NCI-H82 treated with DMSO at 0.1 percent for 48 hours (cell line): ENCODE measurements around the gene OSTM1.
"Not testable (repeated sequence)": the region's sequence is repeated elsewhere in the genome, so short reads cannot be mapped to it uniquely, and the experiment has no call there.

Source experiments
- DNase-seq: peaks from one replicate; lab custom pipeline; 2025; ENCODE audit not compliant: unreplicated experiment; lab: John Stamatoyannopoulos, UW

Gene OSTM1

DNA sequence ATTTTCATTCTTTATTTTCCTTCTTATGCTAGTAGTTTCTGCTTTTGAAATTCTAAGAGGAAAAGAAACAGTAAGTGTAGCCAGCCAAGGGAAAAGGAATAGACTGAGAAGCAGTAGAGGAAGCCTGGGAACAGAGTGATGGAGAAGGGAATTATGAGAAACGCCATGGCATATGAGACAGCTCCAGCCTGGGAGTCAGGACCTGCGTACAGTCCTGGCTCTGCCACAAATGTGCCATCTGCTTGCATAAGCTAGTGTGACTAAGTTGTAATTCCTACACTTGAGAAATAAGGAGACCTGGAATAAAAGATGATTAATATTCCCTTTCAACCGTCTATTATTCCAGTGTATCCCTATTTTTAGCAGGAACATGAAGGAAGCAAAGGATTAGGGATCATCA, 47.5 kb downstream of the OSTM1 start:
- DNase-seq: no peak

GRCh38 chr6:108024427-108025073, 50.0 kb downstream of the OSTM1 start:
- no peak for DNase-seq

DNA sequence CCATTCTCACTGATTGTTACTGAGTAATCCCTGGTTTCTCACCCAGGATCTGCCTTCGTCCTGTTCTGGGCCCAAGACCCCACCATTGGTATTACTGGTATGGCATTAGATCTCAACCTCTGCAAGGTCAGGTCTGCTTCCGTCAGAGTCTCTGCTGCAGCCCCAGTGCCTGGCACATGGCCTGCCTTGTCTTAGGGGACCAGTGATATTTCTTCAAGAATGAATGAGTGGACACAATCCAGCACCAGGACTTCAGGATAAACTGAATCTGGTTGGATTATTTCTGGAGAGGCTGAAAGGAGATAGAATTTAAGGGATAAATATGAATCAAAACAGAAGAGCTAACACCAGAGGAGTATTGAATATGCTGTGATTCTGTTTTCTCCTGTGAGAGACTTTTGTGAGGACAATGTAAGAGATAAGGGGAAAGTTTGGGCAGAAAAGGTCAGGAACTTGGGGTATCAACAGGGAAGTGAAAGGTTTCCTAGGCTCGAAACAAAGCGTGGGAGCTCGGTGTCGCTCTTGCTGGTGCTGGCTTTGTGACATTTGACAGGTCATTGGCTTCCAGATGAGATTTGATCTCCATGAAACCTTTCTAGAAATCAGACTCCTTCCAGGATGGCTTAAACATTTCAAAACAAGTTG, 53.9 kb downstream of the OSTM1 start:
- no peak for DNase-seq

DNA sequence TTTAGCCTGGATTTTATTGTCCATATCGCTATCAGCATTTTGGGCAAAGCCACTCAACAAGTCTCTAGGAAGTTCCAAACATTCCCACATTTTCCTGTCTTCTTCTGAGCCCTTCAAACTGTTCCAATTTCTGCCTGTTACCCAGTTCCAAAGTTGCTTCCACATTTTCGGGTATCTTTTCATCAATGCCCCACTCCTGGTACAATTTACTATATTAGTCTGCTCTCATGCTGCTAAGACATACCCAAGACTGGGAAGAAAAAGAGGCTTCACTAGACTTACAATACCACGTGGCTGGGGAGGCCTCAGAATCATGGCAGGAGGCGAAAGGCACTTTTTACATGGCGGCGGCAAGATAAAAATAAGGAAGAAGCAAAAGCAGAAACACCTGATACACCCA, 58.3 kb downstream of the OSTM1 start:
- not testable (repeated sequence) for DNase-seq

DNA sequence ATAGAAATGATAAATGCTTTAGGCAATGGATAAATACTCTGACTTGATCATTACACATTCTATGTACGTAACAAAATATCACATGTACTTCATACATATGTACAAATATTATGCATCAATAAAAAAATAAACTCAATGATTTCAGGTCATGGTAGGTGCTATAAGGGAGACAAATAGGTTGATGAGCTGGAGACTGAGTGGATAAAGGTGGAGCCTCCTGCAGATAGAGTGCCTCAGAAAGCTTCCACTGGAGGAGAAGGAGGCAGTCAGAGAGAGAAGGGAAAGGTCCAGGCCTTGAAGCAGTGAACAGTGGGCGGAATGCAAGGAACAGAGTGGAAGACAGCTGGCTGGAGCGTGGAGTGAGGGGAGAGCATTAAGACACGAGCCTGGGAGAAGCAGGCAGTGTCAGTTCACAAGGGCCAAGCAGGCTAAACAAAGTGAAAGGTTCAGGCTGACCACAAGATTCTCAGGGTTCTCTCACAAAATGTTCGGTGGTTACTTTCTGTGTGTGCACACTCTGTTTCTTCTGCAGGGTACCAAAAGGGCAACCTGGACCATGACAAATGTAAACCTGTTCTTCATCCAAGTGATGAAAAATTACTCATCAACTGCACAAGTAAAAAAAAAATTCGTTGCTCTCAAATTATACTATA, 60.6 kb downstream of the OSTM1 start:
- no peak for DNase-seq

DNA sequence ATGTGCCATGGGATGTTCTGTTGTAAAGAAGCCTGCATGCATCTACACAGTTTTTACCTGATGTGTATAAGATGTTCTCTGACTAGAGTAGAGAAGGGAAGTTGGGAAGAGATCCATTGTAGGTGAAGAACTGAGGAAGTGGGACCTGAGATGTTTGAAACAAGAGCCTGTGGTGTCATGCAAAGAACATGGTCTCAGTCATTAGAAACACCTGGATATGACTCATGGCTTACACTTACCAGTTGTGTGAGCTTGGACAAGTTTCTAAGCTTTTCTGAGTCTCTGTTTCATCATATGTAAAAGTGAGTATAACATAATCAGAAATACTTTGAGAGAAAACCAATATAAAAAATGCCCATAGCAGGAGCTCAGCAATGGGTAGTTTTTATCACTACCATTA, 64.6 kb downstream of the OSTM1 start:
- DNase-seq: no peak

DNA sequence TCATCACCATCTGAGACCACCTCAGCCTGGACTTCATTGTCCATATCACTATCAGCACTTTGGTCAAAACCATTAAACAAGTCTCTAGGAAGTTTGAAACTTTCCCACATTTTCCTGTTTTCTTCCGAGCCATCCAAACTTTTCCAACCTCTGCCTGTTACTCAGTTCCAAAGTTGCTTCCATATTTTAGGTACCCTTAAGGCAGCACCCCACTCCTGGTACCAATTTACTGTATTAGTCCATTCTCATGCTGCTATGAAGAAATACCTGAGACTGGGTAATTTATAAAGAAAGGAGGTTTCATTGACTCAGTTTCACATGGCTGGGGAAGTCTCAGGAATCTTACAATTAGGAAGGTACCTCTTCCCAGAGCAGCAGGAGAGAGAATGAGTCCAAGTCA, 65.3 kb downstream of the OSTM1 start:
- not testable (repeated sequence) for DNase-seq

DNA sequence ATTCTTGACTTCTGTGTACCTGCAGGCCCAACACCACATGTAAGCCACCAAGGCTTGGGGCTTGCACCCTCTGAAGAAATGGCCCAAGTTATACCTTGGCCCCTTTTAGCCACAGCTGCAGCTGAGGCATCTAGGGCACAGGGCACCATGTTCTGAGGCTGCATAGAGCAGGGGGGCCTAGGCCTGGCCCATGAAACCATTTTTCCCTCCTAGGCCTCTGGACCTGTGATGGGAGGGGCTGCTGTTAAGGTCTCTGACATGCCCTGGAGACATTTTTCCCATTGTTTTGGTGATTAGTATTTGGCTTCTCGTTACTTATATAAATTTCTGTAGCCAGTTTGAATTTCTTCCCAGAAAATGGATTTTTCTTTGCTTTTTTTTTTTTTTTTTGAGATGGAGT, 66.2 kb downstream of the OSTM1 start:
- DNase-seq: no peak

DNA sequence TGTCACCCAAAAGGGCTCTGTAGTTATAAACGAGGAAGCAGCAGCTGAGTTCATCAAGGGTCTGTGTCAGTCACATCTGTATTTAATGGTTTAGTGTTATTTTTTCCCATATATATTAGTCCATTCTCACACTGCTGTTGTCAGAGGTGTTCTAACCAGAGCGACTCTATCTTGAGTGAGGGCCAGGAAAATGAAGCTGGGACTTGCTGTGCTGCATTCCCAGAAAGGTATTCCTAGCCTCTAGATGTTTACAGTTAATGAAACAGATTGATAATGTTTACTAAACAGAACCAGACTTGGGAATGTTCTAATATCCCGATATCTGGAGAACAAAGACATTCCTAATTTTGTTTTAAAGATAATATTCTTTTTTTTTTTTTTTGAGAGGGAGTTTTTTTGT, 68.6 kb downstream of the OSTM1 start:
- no peak for DNase-seq

DNA sequence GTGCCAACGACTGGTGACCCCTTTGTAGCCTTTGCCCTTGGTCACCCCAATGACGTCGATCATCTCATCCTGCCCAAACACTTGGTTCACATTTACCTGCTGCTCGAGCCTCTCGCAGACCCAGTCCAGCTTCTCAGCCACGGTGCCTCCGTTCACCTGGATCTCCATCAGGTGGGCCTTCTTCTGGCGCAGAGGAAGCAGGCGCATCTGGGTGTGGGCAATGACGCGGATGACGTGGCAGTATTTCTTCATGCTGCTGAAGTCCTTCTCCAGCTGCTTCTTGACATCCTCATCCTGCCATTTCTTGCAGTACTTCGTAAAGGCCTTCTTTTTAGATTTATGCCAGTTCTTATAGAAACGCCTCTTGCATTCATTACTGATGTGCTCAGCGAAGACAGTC, 69.7 kb downstream of the OSTM1 start:
- no peak for DNase-seq

- peak; percentile 75 for DNase-seq
Observed at GRCh38 chr6:108002365-108003221, 71.9 kb downstream of the OSTM1 start.

DNA sequence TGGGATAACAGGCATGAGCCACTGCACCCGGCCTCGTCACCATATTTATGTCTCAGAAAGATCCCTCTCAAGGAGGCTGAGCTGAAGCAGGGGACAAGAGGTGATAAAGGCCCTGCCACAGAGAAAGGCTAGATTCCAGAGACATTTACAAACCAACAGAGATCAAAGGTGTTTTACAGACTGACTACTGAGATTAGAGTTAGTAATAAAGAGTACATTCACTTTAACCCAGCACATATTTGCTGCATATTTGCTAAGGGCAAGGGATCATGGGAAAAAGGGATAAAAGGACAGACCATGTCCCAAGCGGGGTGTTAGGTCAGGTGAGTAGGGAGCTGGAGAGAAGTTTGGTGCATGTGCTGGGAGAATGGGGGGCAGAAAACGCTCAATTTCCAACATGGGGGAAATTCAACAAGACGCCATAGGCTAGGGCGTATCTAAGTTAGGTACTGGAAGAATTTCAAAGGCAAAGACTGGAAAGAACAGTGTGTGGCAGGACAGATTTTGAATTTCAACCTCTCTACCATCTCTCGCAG, 72.8 kb downstream of the OSTM1 start:
- DNase-seq: no peak

GRCh38 chr6:108000259-108000658, 74.3 kb downstream of the OSTM1 start:
- not testable (repeated sequence) for DNase-seq

GRCh38 chr6:107999341-107999740, 75.2 kb downstream of the OSTM1 start:
- DNase-seq: no peak

GRCh38 chr6:107991772-107992550, 82.6 kb downstream of the OSTM1 start:
- DNase-seq: no peak
